Measurements from ENCODE around the gene PIGP. TPM values are rescaled to one million over a fixed set of nuclear protein-coding genes. Genes with fewer than 3 reads are reported as not detected.

Gene PIGP
- total and polyA plus RNA-seq, 5 donors from 2014 or later: 11.3 to 35.3 (median 25.5) TPM

DNA sequence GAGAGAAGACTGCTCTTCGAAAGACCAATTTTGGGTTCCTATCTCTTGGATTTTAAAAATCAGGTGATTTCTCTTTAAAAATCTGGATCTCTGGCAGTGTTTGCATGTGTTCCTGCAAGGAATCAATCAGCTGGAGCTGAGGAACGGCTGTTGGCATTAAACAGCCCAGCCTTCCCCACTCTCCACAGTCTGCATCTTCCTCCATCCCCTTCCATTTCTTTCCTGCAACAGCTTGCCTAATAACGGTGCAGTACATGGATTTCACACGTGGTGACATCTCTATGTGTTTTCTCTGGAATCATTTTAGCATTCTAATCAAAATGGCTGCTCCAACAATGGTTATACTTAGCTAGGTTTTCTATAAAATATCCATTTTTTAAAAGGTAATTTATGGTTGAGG, 46.4 kb downstream of the PIGP start:
- peaks cover 0 to 6% (median 0%) of the 10 kb centered on the region in 7 donors for H3K9me3 Mint-ChIP-seq
- Histone ChIP-seq H3K27ac (ENCODE audit: insufficient read depth, low read length, poor library complexity, severe bottlenecking) (no peak overlapping the region), H3K36me3 (ENCODE audit: control insufficient read depth, insufficient read depth, low read length) (no peaks in the 10 kb centered on the region), H3K4me1 (ENCODE audit: control insufficient read depth, insufficient read depth, low read length, poor library complexity, severe bottlenecking) (no peaks in the 10 kb centered on the region), H3K27me3 (ENCODE audit: control insufficient read depth, insufficient read depth, low read length) (no peaks in the 10 kb centered on the region), H3K4me3 (ENCODE audit: low read depth, low read length) (no peak overlapping the region), H3K9me3 (ENCODE audit: control insufficient read depth in 2 of 2, low read length in 2 of 2) (no peaks in the 10 kb centered on the region)
- H3K27me3 Mint-ChIP-seq: peaks cover 7% of the 10 kb centered on the region
- H3K4me1 Mint-ChIP-seq: no peaks in the 10 kb centered on the region
- DNase-seq (no peak), ATAC-seq (ENCODE audit: low read depth in 2 of 2) (no peak)
- H3K4me3 Mint-ChIP-seq: no peak overlapping the region
- H3K27ac Mint-ChIP-seq: no peak overlapping the region
- peaks cover 4% of the 10 kb centered on the region for H3K36me3 Mint-ChIP-seq

DNA sequence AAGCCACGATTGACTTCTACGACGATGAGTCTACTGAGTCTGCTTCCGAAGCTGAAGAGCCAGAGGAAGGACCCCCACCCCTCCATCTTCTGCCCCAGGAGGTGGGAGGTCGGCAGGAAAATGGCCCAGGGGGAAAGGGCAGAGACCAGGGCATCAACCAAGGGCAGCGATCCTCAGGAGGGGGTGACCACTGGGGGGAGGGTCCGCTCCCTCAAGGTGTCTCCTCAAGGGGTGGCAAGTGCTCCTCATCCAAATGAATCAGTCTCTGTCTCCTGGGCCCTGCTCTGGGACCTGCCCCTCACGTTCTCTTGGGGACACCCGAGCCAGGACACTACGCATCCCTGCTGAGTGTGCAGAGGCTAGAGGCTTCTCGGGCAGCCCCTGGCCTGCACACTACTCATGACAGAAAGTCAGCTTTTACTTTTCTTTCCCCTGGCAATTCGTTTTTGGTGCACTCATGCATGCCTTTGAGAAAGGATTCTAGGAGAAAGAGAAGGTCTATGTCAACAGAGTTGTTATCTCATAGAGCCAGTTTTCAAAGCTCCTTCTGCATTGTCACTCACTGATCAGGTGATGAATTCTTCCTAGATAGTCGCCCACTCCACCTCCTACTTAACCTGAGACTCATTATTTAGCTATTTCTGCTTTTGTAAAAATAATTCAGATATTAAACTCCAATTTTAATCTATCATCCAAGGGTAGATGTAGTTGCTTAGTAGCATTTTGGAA, 54.8 kb downstream of the PIGP start:
- Histone ChIP-seq H3K27ac (ENCODE audit: insufficient read depth, low read length, poor library complexity, severe bottlenecking) (no peak overlapping the region), H3K27me3 (ENCODE audit: control insufficient read depth, insufficient read depth, low read length) (peaks cover 2% of the 10 kb centered on the region), H3K4me1 (ENCODE audit: control insufficient read depth, insufficient read depth, low read length, poor library complexity, severe bottlenecking) (no peaks in the 10 kb centered on the region), H3K36me3 (ENCODE audit: control insufficient read depth, insufficient read depth, low read length) (no peaks in the 10 kb centered on the region), H3K9me3 (ENCODE audit: control insufficient read depth in 2 of 2, low read length in 2 of 2) (no peaks in the 10 kb centered on the region), H3K4me3 (ENCODE audit: low read depth, low read length) (no peak overlapping the region)
- peaks cover 0 to 2% (median 0%) of the 10 kb centered on the region in 7 donors for H3K9me3 Mint-ChIP-seq
- H3K27ac Mint-ChIP-seq: no peak overlapping the region
- DNase-seq (no peak), ATAC-seq (ENCODE audit: low read depth in 2 of 2) (no peak)
- peaks cover 14% of the 10 kb centered on the region for H3K27me3 Mint-ChIP-seq
- H3K36me3 Mint-ChIP-seq: no peaks in the 10 kb centered on the region
- H3K4me3 Mint-ChIP-seq: no peak overlapping the region
- H3K4me1 Mint-ChIP-seq: no peaks in the 10 kb centered on the region

Other genes starting within 250 kb of the PIGP start
- 13.6 TPM for gene HLCS, start 106.4 kb downstream of the PIGP start, total RNA-seq
- gene HLCS, start 106.4 kb downstream of the PIGP start, polyA plus RNA-seq: 10 to 100 TPM in 3 of 4 donors, 1 to 10 TPM in 1; 5.2 to 11.9 (median 10.6) TPM
- gene RIPPLY3, start 66.4 kb downstream of the PIGP start, total RNA-seq: not detected
- not detected for gene RIPPLY3, start 66.4 kb downstream of the PIGP start, polyA plus RNA-seq
- 91.0 TPM for gene TTC3, start 183 bp upstream of the PIGP start, total RNA-seq
- 10 to 100 TPM; 34.3 to 63.7 (median 54.8) TPM for gene TTC3, start 183 bp upstream of the PIGP start, polyA plus RNA-seq
- 49.4 TPM for gene VPS26C, start 194.3 kb upstream of the PIGP start, total RNA-seq
- gene VPS26C, start 194.3 kb upstream of the PIGP start, polyA plus RNA-seq: 100 to 1,000 TPM in 1 of 4 donors, 10 to 100 TPM in 3; 84.0 to 104 (median 94.1) TPM